Caco-2 (cell line): ENCODE measurements around the gene WDFY2. TPM values are rescaled to one million over a fixed set of nuclear protein-coding genes. Genes with fewer than 3 reads are reported as not detected.

Experiments
- BruUV-seq: library from RNA; stranded (reverse); fragments of 400-500 nt; replicated peaks from 2 replicates; lab custom pipeline; 2021; lab: Mats Ljungman, UMichigan
- CTCF ChIA-PET: fragments of 300-600 bp; sonication (Branson Sonifier 250); formaldehyde crosslinking; loops from one replicate; lab custom pipeline; 2022; ENCODE audit warnings: antibody characterized with exemption; lab: Charles Lee
- POLR2A ChIA-PET: fragments of 300-600 bp; sonication (Branson Sonifier 250); formaldehyde crosslinking; loops from one replicate; lab custom pipeline; 2022; ENCODE audit warnings: antibody characterized with exemption; lab: Charles Lee
- DNase-seq, 2 experiments: peaks; one replicate each; pipeline versions ENCODE4 v3.0.0 to v3.0.0-alpha.2; 2020 to 2022
- H3K27me3 ChIP-seq: replicated peaks from 2 replicates; pipeline ENCODE4 v1.6.0; 2011; ENCODE audit warnings: low read length; ENCODE audit not compliant: control insufficient read depth, insufficient read depth
- H3K36me3 ChIP-seq: 2 replicates; pipeline ENCODE4 v1.5.1; 2011; ENCODE audit warnings: low read length; ENCODE audit not compliant: control insufficient read depth, insufficient read depth
- H3K4me1 ChIP-seq: fragments of 250-450 bp; sonication (Bioruptor Pico); 2 replicates; pipeline ENCODE4 v1.5.1; 2020; ENCODE audit warnings: mild to moderate bottlenecking
- H3K4me3 ChIP-seq: 2 replicates; pipeline ENCODE4 v1.5.1; 2011; ENCODE audit warnings: low read depth, mild to moderate bottlenecking, control low read depth, low read length
- H3K9me3 ChIP-seq: fragments of 250-450 bp; sonication (Bioruptor Pico); 2 replicates; pipeline ENCODE4 v1.5.1; 2020; ENCODE audit warnings: mild to moderate bottlenecking, moderate library complexity
- H3K27ac Mint-ChIP-seq: one replicate; pipeline ENCODE4 v1.8.0; 2022; ENCODE audit warnings: mixed read lengths; ENCODE audit not compliant: unreplicated experiment
- H3K27me3 Mint-ChIP-seq: one replicate; pipeline ENCODE4 v1.8.0; 2022; ENCODE audit warnings: mixed read lengths; ENCODE audit not compliant: insufficient read depth, unreplicated experiment
- H3K36me3 Mint-ChIP-seq: one replicate; pipeline ENCODE4 v1.8.0; 2022; ENCODE audit warnings: mild to moderate bottlenecking, mixed read lengths; ENCODE audit not compliant: insufficient read depth, unreplicated experiment
- H3K4me1 Mint-ChIP-seq: one replicate; pipeline ENCODE4 v1.8.0; 2022; ENCODE audit warnings: low read depth, mixed read lengths; ENCODE audit not compliant: unreplicated experiment
- H3K4me3 Mint-ChIP-seq: one replicate; pipeline ENCODE4 v1.8.0; 2022; ENCODE audit warnings: mild to moderate bottlenecking, moderate library complexity, mixed read lengths; ENCODE audit not compliant: unreplicated experiment
- H3K9me3 Mint-ChIP-seq: one replicate; pipeline ENCODE4 v1.8.0; 2022; ENCODE audit warnings: mixed read lengths; ENCODE audit not compliant: unreplicated experiment
- CTCF ChIP-seq, 2 experiments: fragments of 200-600 bp in 1 of 2; IDR thresholded peaks; 1 replicate in 1 of 2; 2 replicates in 1 of 2; pipeline versions ENCODE4 v1.5.1 to v1.8.0; 2011 to 2022; ENCODE audit warnings: antibody characterized with exemption in 1 of 2, control low read depth in 1 of 2, inconsistent platforms in 1 of 2, low read depth in 1 of 2, low read length in 1 of 2, mild to moderate bottlenecking in 1 of 2, moderate library complexity in 1 of 2; ENCODE audit not compliant: insufficient read depth in 1 of 2, severe bottlenecking in 1 of 2, unreplicated experiment in 1 of 2
- intact Hi-C: fragments of 100-400 bp; cut with micrococcal nuclease; formaldehyde crosslinking; loops from one replicate; pipeline ENCODE4 v1.10.0; 2022; ENCODE audit not compliant: unreplicated experiment
- total RNA-seq: library from RNA; stranded (reverse); gene quantifications from 2 replicates; pipeline ENCODE4 v1.2.3, GENCODE V29; 2022

Gene WDFY2
- total RNA-seq, 1 experiment from 2014 or later: 9.2 TPM

- POLR2A ChIA-PET: no interaction called here
- CTCF ChIA-PET: interaction anchor here (0.6 kb wide), 1 partner anchor 566 kb away, joined by 3 read pairs; no protein-coding TSS in a partner anchor
- no peaks in the 10 kb centered on the region for H3K27me3 ChIP-seq
Observed at GRCh38 chr13:51742611-51743010, 158.3 kb downstream of the WDFY2 start.

GRCh38 chr13:51745243-51745642 lies 161.0 kb downstream of the WDFY2 start:
- ChIA-PET POLR2A (no interaction called here), CTCF (no interaction called here)
- H3K27ac Mint-ChIP-seq: no peak overlapping the region
- H3K4me3 Mint-ChIP-seq: no peak overlapping the region
- H3K9me3 ChIP-seq: peaks cover 10% of the 10 kb centered on the region
- TF ChIP-seq CTCF (IDR thresholded peaks at IDR 0.05; ENCODE audit: insufficient read depth in 1 of 2, low read depth in 1 of 2, low read length in 1 of 2, severe bottlenecking in 1 of 2, unreplicated experiment in 1 of 2): no peak
- no peaks in the 10 kb centered on the region for H3K4me1 Mint-ChIP-seq
- intact Hi-C loops: no loop called here
- 0 out of 2 replicates have a peak, but pooled peaks cover 1% of the 10 kb centered on the region for H3K36me3 ChIP-seq
- H3K4me3 ChIP-seq: no peak overlapping the region
- no peak for DNase-seq
- no peaks in the 10 kb centered on the region for H3K4me1 ChIP-seq
- BruUV-seq: no TSS peak
- H3K9me3 Mint-ChIP-seq: peaks cover 16% of the 10 kb centered on the region
- H3K27me3 ChIP-seq: no peaks in the 10 kb centered on the region
- H3K27me3 Mint-ChIP-seq: no peaks in the 10 kb centered on the region
- H3K36me3 Mint-ChIP-seq: peaks cover 10% of the 10 kb centered on the region

More at GRCh38 chr13:51742611-51743010, 158.3 kb downstream of the WDFY2 start:
- no peak for DNase-seq
- no TSS peak for BruUV-seq
- Mint-ChIP-seq H3K9me3 (peaks cover 7% of the 10 kb centered on the region), H3K4me1 (no peaks in the 10 kb centered on the region), H3K27ac (no peak overlapping the region), H3K36me3 (peaks cover 5% of the 10 kb centered on the region), H3K4me3 (no peak overlapping the region), H3K27me3 (no peaks in the 10 kb centered on the region)
- intact Hi-C loops: no loop called here
- Histone ChIP-seq H3K9me3 (peaks cover 7% of the 10 kb centered on the region), H3K4me1 (no peaks in the 10 kb centered on the region), H3K36me3 (no peaks in the 10 kb centered on the region), H3K4me3 (no peak overlapping the region)
- TF ChIP-seq CTCF (IDR thresholded peaks at IDR 0.05; ENCODE audit: insufficient read depth in 1 of 2, low read depth in 1 of 2, low read length in 1 of 2, severe bottlenecking in 1 of 2, unreplicated experiment in 1 of 2): no peak

- Histone ChIP-seq H3K4me1 (no peaks in the 10 kb centered on the region), H3K36me3 (0 out of 2 replicates have a peak, but pooled peaks cover 1% of the 10 kb centered on the region), H3K27me3 (no peaks in the 10 kb centered on the region), H3K4me3 (no peak overlapping the region), H3K9me3 (peaks cover 10% of the 10 kb centered on the region)
- H3K4me3 Mint-ChIP-seq: no peak overlapping the region
- peaks cover 16% of the 10 kb centered on the region for H3K9me3 Mint-ChIP-seq
- TF ChIP-seq CTCF (IDR thresholded peaks at IDR 0.05; ENCODE audit: insufficient read depth in 1 of 2, low read depth in 1 of 2, low read length in 1 of 2, severe bottlenecking in 1 of 2, unreplicated experiment in 1 of 2): no peak
- BruUV-seq: no TSS peak
- DNase-seq: no peak
- CTCF ChIA-PET: no interaction called here
- H3K4me1 Mint-ChIP-seq: no peaks in the 10 kb centered on the region
- H3K27ac Mint-ChIP-seq: no peak overlapping the region
- intact Hi-C loops: no loop called here
- POLR2A ChIA-PET: no interaction called here
- H3K27me3 Mint-ChIP-seq: no peaks in the 10 kb centered on the region
- H3K36me3 Mint-ChIP-seq: peaks cover 6% of the 10 kb centered on the region
Observed at GRCh38 chr13:51746802-51747201, 162.5 kb downstream of the WDFY2 start.
